ENCODE measurements around the gene RBFA.

GRCh38 chr18:80050797-80051196, 16.6 kb downstream of the RBFA start:
- no peak for TF ChIP-seq CTCF (IDR thresholded peaks at IDR 0.05; ENCODE audit: low read depth, low read length)
- TF ChIP-seq POLR2A (IDR thresholded peaks at IDR 0.05; ENCODE audit: extremely low read depth, insufficient read length): no peak
- TF ChIP-seq MAX (IDR thresholded peaks at IDR 0.05; ENCODE audit: low read depth, low read length): no peak
